HepG2 (cell line): ENCODE data around the gene CAMTA1. TPM values are rescaled to one million over a fixed set of nuclear protein-coding genes. Genes with fewer than 3 reads are reported as not detected.

Experiments used
- ATAC-seq: fragments of 200-7000 bp; cut with Tn5 transposase; 3 replicates; pipeline ENCODE4 v1.9.1; 2020; ENCODE audit warnings: mild to moderate bottlenecking, moderate library complexity
- BruUV-seq: library from RNA; stranded (reverse); fragments of 400-500 nt; replicated peaks from 2 replicates; lab custom pipeline; 2021; lab: Mats Ljungman, UMichigan
- CTCF ChIA-PET: fragments of 300-600 bp; formaldehyde crosslinking; extraction: SDS; loops from one replicate; lab custom pipeline; 2021; ENCODE audit warnings: low total read pairs, inconsistent platforms, low intra/inter-chr PET ratio; lab: Yijun Ruan, JAX
- POLR2A ChIA-PET: fragments of 350-600 bp; sonication (Branson Sonifier 250); formaldehyde crosslinking; loops from one replicate; lab custom pipeline; 2020; ENCODE audit warnings: antibody characterized with exemption, inconsistent platforms; lab: Yijun Ruan, JAX
- DNase-seq: peaks from one replicate; pipeline ENCODE4 v3.0.0-alpha.2; 2015; ENCODE audit warnings: low spot score
- FAIRE-seq: peaks from 3 replicates; lab custom pipeline; 2011; peaks lifted over from hg19 to GRCh38; lab: Jason Lieb, UNC
- H2AFZ ChIP-seq: one replicate; pipeline ENCODE4 v1.6.1; 2011; ENCODE audit warnings: low read length, inconsistent platforms
- H3K27ac ChIP-seq: fragments of 300-600 bp; 3 replicates; pipeline ENCODE4 v1.8.0; 2011; ENCODE audit warnings: mixed run types, mild to moderate bottlenecking, mixed read lengths, low read length, inconsistent platforms; ENCODE audit not compliant: insufficient read depth; ENCODE audit errors: extremely low read length
- H3K27me3 ChIP-seq, 2 experiments: fragments of 200-600 bp in 1 of 2; 2 replicates in 1 of 2; 3 replicates in 1 of 2; pipeline versions ENCODE4 v1.6.0 to v1.8.0; 2011; ENCODE audit warnings: low read length in 2 of 2, mild to moderate bottlenecking in 2 of 2, moderate library complexity in 2 of 2, inconsistent platforms in 1 of 2; ENCODE audit not compliant: insufficient read depth in 2 of 2, control insufficient read depth in 1 of 2
- H3K36me3 ChIP-seq, 2 experiments: fragments of 200-600 bp in 1 of 2; replicated peaks in 1 of 2; 2 replicates in 1 of 2; 3 replicates in 1 of 2; pipeline versions ENCODE4 v1.5.1 to v1.8.0; 2011; ENCODE audit warnings: low read length in 2 of 2, inconsistent platforms in 1 of 2; ENCODE audit not compliant: insufficient read depth in 2 of 2, control insufficient read depth in 1 of 2
- H3K4me1 ChIP-seq: 2 replicates; pipeline ENCODE4 v1.5.1; 2012; ENCODE audit warnings: low read length, inconsistent platforms; ENCODE audit not compliant: insufficient read depth
- H3K4me2 ChIP-seq: 2 replicates; pipeline ENCODE4 v1.6.0; 2011; ENCODE audit warnings: low read depth, low read length, inconsistent platforms
- H3K4me3 ChIP-seq, 3 experiments: fragments of 200-600 bp in 1 of 3; sonication (generic), shearing (Covaris generic) in 1 of 3; replicated peaks in 1 of 3; 2 replicates each; pipeline ENCODE4 v1.5.1; 2011 to 2016; ENCODE audit warnings: low read length in 3 of 3, inconsistent platforms in 2 of 3, low read depth in 2 of 3, mild to moderate bottlenecking in 2 of 3, control low read depth in 1 of 3, mixed read lengths in 1 of 3; ENCODE audit not compliant: insufficient read depth in 1 of 3
- H3K79me2 ChIP-seq: one replicate; pipeline ENCODE4 v1.6.1; 2011; ENCODE audit warnings: low read length, inconsistent platforms; ENCODE audit not compliant: insufficient read depth
- H3K9ac ChIP-seq: 2 replicates; pipeline ENCODE4 v1.6.0; 2011; ENCODE audit warnings: mild to moderate bottlenecking, low read depth, low read length, inconsistent platforms; ENCODE audit not compliant: insufficient read depth
- H3K9me3 ChIP-seq: 2 replicates; pipeline ENCODE4 v1.5.1; 2012; ENCODE audit warnings: mild to moderate bottlenecking, low read length
- H4K20me1 ChIP-seq: 2 replicates; pipeline ENCODE4 v1.6.0; 2011; ENCODE audit warnings: inconsistent platforms, mild to moderate bottlenecking, low read length, moderate library complexity; ENCODE audit not compliant: insufficient read depth
- THRA ChIP-seq: sonication (generic); formaldehyde crosslinking; IDR thresholded peaks from 2 replicates; pipeline ENCODE4 v1.4.0; 2020; ENCODE audit warnings: missing genetic modification reagents, borderline replicate concordance
- ZMYM2 ChIP-seq: sonication (generic); formaldehyde crosslinking; IDR thresholded peaks from 2 replicates; pipeline ENCODE4 v1.8.0; 2022; ENCODE audit warnings: mild to moderate bottlenecking, missing genetic modification reagents
- ZNF766 ChIP-seq: sonication (generic); formaldehyde crosslinking; IDR thresholded peaks from 2 replicates; pipeline ENCODE4 v1.5.0; 2020; ENCODE audit warnings: missing genetic modification reagents, borderline replicate concordance
- ZSCAN12 ChIP-seq: sonication (generic); formaldehyde crosslinking; IDR thresholded peaks from 2 replicates; pipeline ENCODE4 v1.9.0; 2021; ENCODE audit warnings: mild to moderate bottlenecking, missing genetic modification reagents
- WGBS: methylation state at CpG from one replicate; pipeline ENCODE4 v1.1.6; 2017; ENCODE audit warnings: low lambda C conversion rate; 5-methylcytosine and 5-hydroxymethylcytosine counted together
- in situ Hi-C: cut with HindIII; loops from 2 replicates; pipeline ENCODE4 v1.10.0; 2017; ENCODE audit warnings: low pct_unique_long_range_greater_than_20kb; ENCODE audit not compliant: extremely low pct_ligation_motif_present
- intact Hi-C: fragments of 100-400 bp; cut with micrococcal nuclease; formaldehyde crosslinking; loops from one replicate; pipeline ENCODE4 v1.10.0; 2022; ENCODE audit not compliant: unreplicated experiment
- polyA plus RNA-seq, 8 experiments: library from polyadenylated mRNA; depleted of rRNA in 3 of 8; stranded (reverse) in 7 of 8; unstranded in 1 of 8; fragments of >200 nt; fragmentation: Illumina TruSeq in 4 of 8; extraction: Trizol in 4 of 8; gene quantifications; 2 replicates each; pipeline versions ENCODE4 v1.2.1 to v1.2.3, GENCODE V29; 2011 to 2016; ENCODE audit warnings: low read depth in 4 of 8, missing spikeins in 1 of 8, mixed read lengths in 1 of 8; ENCODE audit not compliant: insufficient read depth in 1 of 8
- total RNA-seq, 5 experiments: library from RNA; depleted of rRNA; stranded (reverse); fragments of >200 nt; fragmentation: Illumina TruSeq; extraction: Trizol; gene quantifications; 2 replicates each; pipeline ENCODE4 v1.2.3, GENCODE V29; 2016; ENCODE audit warnings: low read depth in 1 of 5

The CAMTA1 gene
- total and polyA plus RNA-seq, 2 of the 13 experiments (the other 11 are each of a cell fraction or from before 2014, with no cell fraction given): 25.0 to 36.4 TPM

- no TSS peak for BruUV-seq
- no peak overlapping the region for H3K27ac ChIP-seq
- in situ Hi-C loops: no loop called here
- no peaks in the 10 kb centered on the region for H3K9me3 ChIP-seq
- no peak for DNase-seq
- FAIRE-seq: no peak
- no peak overlapping the region for H3K4me3 ChIP-seq
- TF ChIP-seq ZSCAN12 (no peak), ZNF766 (CRISPR knock-in tag) (no peak)
- H4K20me1 ChIP-seq: no peaks in the 10 kb centered on the region; the same call in 1 of the 2 replicates
- ChIA-PET CTCF (no interaction called here), POLR2A (no interaction called here)
- ATAC-seq: no peak
- no peaks in the 10 kb centered on the region for H3K36me3 ChIP-seq
- H3K27me3 ChIP-seq: peaks cover 1 to 25% of the 10 kb centered on the region in 2 experiments; a peak in 4 of 5 replicates
- no peak overlapping the region for H2AFZ ChIP-seq
- H3K9ac ChIP-seq: no peak overlapping the region
- no peaks in the 10 kb centered on the region for H3K79me2 ChIP-seq
- intact Hi-C loops: no loop called here
- H3K4me2 ChIP-seq: no peak overlapping the region
- no peaks in the 10 kb centered on the region for H3K4me1 ChIP-seq
- WGBS: 46% methylated on average over 2 of the region's 7 CpGs
Observed at GRCh38 chr1:7384679-7385078, 599.4 kb downstream of the CAMTA1 start.

- no TSS peak for BruUV-seq
- DNase-seq: no peak
- H3K4me1 ChIP-seq: no peaks in the 10 kb centered on the region
- H4K20me1 ChIP-seq: no peaks in the 10 kb centered on the region; the same call in 1 of the 2 replicates
- TF ChIP-seq THRA (CRISPR knock-in tag) (no peak), ZMYM2 (no peak)
- TF ChIP-seq, all 625 proteins: peak for 0
- Histone ChIP-seq H3K79me2 (no peaks in the 10 kb centered on the region), H3K4me2 (no peak overlapping the region), H3K4me3 (no peak overlapping the region), H3K27me3 (peaks cover 0 to 22% of the 10 kb centered on the region in 2 experiments; a peak in 4 of 5 replicates), H3K27ac (no peak overlapping the region), H3K36me3 (no peaks in the 10 kb centered on the region), H3K9ac (no peak overlapping the region), H2AFZ (no peak overlapping the region), H3K9me3 (no peaks in the 10 kb centered on the region)
- no peak for ATAC-seq
- no peak for FAIRE-seq
- CTCF ChIA-PET: no interaction called here
- intact Hi-C loops (no loop called here), in situ Hi-C loops (no loop called here)
- WGBS: 21% methylated on average over 16 of the region's 19 CpGs
- POLR2A ChIA-PET: no interaction called here
Observed at GRCh38 chr1:7385471-7386225, 600.4 kb downstream of the CAMTA1 start.
